GM23248 (cell line): ENCODE measurements around the gene JMJD1C.

ENCODE experiments used
- EZH2 ChIP-seq: fragments of 200-600 bp; sonication (generic); IDR thresholded peaks from 2 replicates; pipeline ENCODE4 v1.6.1; 2018; ENCODE audit warnings: antibody characterized with exemption, mild to moderate bottlenecking; ENCODE audit not compliant: insufficient read depth, poor library complexity, severe bottlenecking
- EZH2phosphoT487 ChIP-seq: fragments of 200-600 bp; sonication (generic); IDR thresholded peaks from 2 replicates; pipeline ENCODE4 v1.6.1; 2018; ENCODE audit warnings: antibody characterized with exemption, moderate library complexity, mild to moderate bottlenecking, low read depth; ENCODE audit not compliant: insufficient read depth

- TF ChIP-seq EZH2 (no peak), EZH2phosphoT487 (no peak)
Observed at GRCh38 chr10:63150745-63151144, 315.0 kb downstream of the JMJD1C start.
